GM23338 (cell line): ENCODE data around the gene NIT2. TPM values are rescaled to one million over a fixed set of nuclear protein-coding genes. Genes with fewer than 3 reads are reported as not detected.

Experiments used
- ATAC-seq: fragments of 200-7000 bp; cut with Tn5 transposase; 3 replicates; pipeline ENCODE4 v1.9.1; 2020
- DNase-seq: peaks from one replicate; pipeline ENCODE4 v3.0.0-alpha.2; 2015; ENCODE audit warnings: low spot score
- H2AFZ ChIP-seq: fragments of 200-600 bp; sonication (generic); 2 replicates; pipeline ENCODE4 v1.8.0; 2016; ENCODE audit warnings: antibody characterized with exemption, mild to moderate bottlenecking, moderate library complexity
- H3F3A ChIP-seq: fragments of 200-600 bp; sonication (generic); replicated peaks from 2 replicates; pipeline ENCODE4 v1.8.0; 2017; ENCODE audit warnings: antibody characterized with exemption, mixed run types, low read depth
- H3K27ac ChIP-seq: fragments of 200-600 bp; sonication (generic); 2 replicates; pipeline ENCODE4 v1.6.1; 2016; ENCODE audit warnings: low read depth
- H3K27me3 ChIP-seq: fragments of 200-600 bp; sonication (generic); 2 replicates; pipeline ENCODE4 v1.8.0; 2016; ENCODE audit warnings: mild to moderate bottlenecking, mixed run types, moderate library complexity; ENCODE audit not compliant: insufficient read depth
- H3K36me3 ChIP-seq: fragments of 200-600 bp; sonication (generic); 2 replicates; pipeline ENCODE4 v1.8.0; 2016; ENCODE audit warnings: mild to moderate bottlenecking; ENCODE audit not compliant: insufficient read depth
- H3K4me1 ChIP-seq: fragments of 200-600 bp; sonication (generic); 2 replicates; pipeline ENCODE4 v1.8.0; 2016; ENCODE audit warnings: mild to moderate bottlenecking, moderate library complexity; ENCODE audit not compliant: insufficient read depth
- H3K4me2 ChIP-seq: fragments of 200-600 bp; sonication (generic); 2 replicates; pipeline ENCODE4 v1.7.1; 2017; ENCODE audit warnings: mixed run types
- H3K4me3 ChIP-seq: fragments of 200-600 bp; sonication (generic); 2 replicates; pipeline ENCODE4 v1.6.1; 2016; ENCODE audit warnings: mixed run types
- H3K79me2 ChIP-seq: fragments of 200-600 bp; sonication (generic); replicated peaks from 2 replicates; pipeline ENCODE4 v1.8.0; 2017; ENCODE audit warnings: mild to moderate bottlenecking; ENCODE audit not compliant: insufficient read depth
- H3K9me2 ChIP-seq: fragments of 200-600 bp; sonication (generic); 2 replicates; pipeline ENCODE4 v1.8.0; 2017; ENCODE audit not compliant: insufficient read depth
- H4K20me1 ChIP-seq: fragments of 200-600 bp; sonication (generic); replicated peaks from 2 replicates; pipeline ENCODE4 v1.8.0; 2017; ENCODE audit warnings: mild to moderate bottlenecking; ENCODE audit not compliant: insufficient read depth
- H3K27ac Mint-ChIP-seq: 2 replicates; pipeline ENCODE4 v1.8.0; 2020; ENCODE audit warnings: inconsistent platforms, mild to moderate bottlenecking, moderate library complexity, mixed read lengths
- H3K27me3 Mint-ChIP-seq: 3 replicates; pipeline ENCODE4 v1.8.0; 2022; ENCODE audit warnings: low read depth, mild to moderate bottlenecking, moderate library complexity, mixed read lengths, inconsistent platforms; ENCODE audit not compliant: insufficient read depth, poor library complexity
- H3K36me3 Mint-ChIP-seq: 3 replicates; pipeline ENCODE4 v1.8.0; 2021; ENCODE audit warnings: low read depth, mild to moderate bottlenecking, inconsistent platforms, moderate library complexity, mixed read lengths
- H3K4me1 Mint-ChIP-seq: 3 replicates; pipeline ENCODE4 v1.8.0; 2020; ENCODE audit warnings: mild to moderate bottlenecking, inconsistent platforms, mixed read lengths
- H3K4me3 Mint-ChIP-seq: 3 replicates; pipeline ENCODE4 v1.8.0; 2021; ENCODE audit warnings: moderate library complexity, mild to moderate bottlenecking, inconsistent platforms, mixed read lengths
- H3K9me3 Mint-ChIP-seq: 3 replicates; pipeline ENCODE4 v1.8.0; 2020; ENCODE audit warnings: moderate library complexity, mild to moderate bottlenecking, inconsistent platforms, mixed read lengths
- CTCF ChIP-seq, 2 experiments: fragments of 200-600 bp in 1 of 2; sonication (generic) in 1 of 2; conservative IDR thresholded peaks; 2 replicates each; pipeline versions ENCODE4 v1.5.1 to v1.6.1; 2016 to 2017; ENCODE audit warnings: antibody characterized with exemption in 2 of 2, low read depth in 2 of 2, mild to moderate bottlenecking in 2 of 2, moderate library complexity in 1 of 2
- ETS1 ChIP-seq: IDR thresholded peaks from 2 replicates; pipeline ENCODE4 v1.6.1; 2016; ENCODE audit warnings: antibody characterized with exemption
- EZH2 ChIP-seq: fragments of 200-600 bp; sonication (generic); IDR thresholded peaks from one replicate; pipeline ENCODE4 v1.8.0; 2017; ENCODE audit warnings: antibody characterized with exemption, mild to moderate bottlenecking, low read depth; ENCODE audit not compliant: unreplicated experiment
- POLR2AphosphoS5 ChIP-seq: IDR thresholded peaks from 2 replicates; pipeline ENCODE4 v1.6.1; 2016; ENCODE audit warnings: antibody characterized with exemption, low read depth
- STAT1 ChIP-seq: IDR thresholded peaks from one replicate; pipeline ENCODE4 v1.6.1; 2016; ENCODE audit warnings: antibody characterized with exemption; ENCODE audit not compliant: unreplicated experiment
- ZNF114 ChIP-seq: fragments of 250-450 bp; sonication (Bioruptor Pico); IDR thresholded peaks from 2 replicates; pipeline ENCODE4 v1.5.0; 2020; ENCODE audit warnings: mild to moderate bottlenecking, moderate library complexity
- polyA plus RNA-seq: library from polyadenylated mRNA; unstranded; fragments of >200 nt; fragmentation: Nextera tagmentation; extraction: Ambion mirVana; gene quantifications from 2 replicates; pipeline ENCODE4 v1.2.1, GENCODE V29; 2016
- total RNA-seq: library from RNA; depleted of rRNA; stranded (reverse); fragments of >200 nt; shearing (Covaris generic); gene quantifications from 2 replicates; pipeline ENCODE4 v1.2.3, GENCODE V29; 2014

The NIT2 gene
- total and polyA plus RNA-seq, 2 experiments from 2014 or later, result 19.2 to 53.7 TPM

- no peak for TF ChIP-seq ZNF114
Measured at GRCh38 chr3:100334488-100335351, at the start of gene NIT2 (continued).

- no peaks in the 10 kb centered on the region for H3K4me1 ChIP-seq
- H3F3A ChIP-seq, result no peaks in the 10 kb centered on the region
- H3K27ac ChIP-seq, result no peak overlapping the region
- TF ChIP-seq ETS1 (no peak), CTCF (conservative IDR thresholded peaks at IDR 0.05; ENCODE audit: low read depth in 2 of 2) (no peak), EZH2 (no peak)
- H2AFZ ChIP-seq, result no peak overlapping the region
- H3K4me3 ChIP-seq, result no peak overlapping the region
- no peaks in the 10 kb centered on the region; the same call in 1 of the 2 replicates for H3K79me2 ChIP-seq
- peaks cover 4% of the 10 kb centered on the region; the same call in 1 of the 2 replicates for H3K36me3 ChIP-seq
- no peaks in the 10 kb centered on the region for H3K9me2 ChIP-seq
- no peaks in the 10 kb centered on the region for H3K27me3 ChIP-seq
- ATAC-seq (no peak), DNase-seq (no peak)
- Mint-ChIP-seq H3K27me3 (peaks cover 2% of the 10 kb centered on the region), H3K4me3 (no peak overlapping the region), H3K4me1 (no peaks in the 10 kb centered on the region), H3K27ac (no peak overlapping the region), H3K36me3 (peaks cover 11% of the 10 kb centered on the region; the same call in 2 of the 3 replicates), H3K9me3 (no peaks in the 10 kb centered on the region)
- no peak overlapping the region for H3K4me2 ChIP-seq
- no peaks in the 10 kb centered on the region for H4K20me1 ChIP-seq
Measured at GRCh38 chr3:100288288-100288894, 46.2 kb upstream of the NIT2 start.

- Histone ChIP-seq H3K79me2 (no peaks in the 10 kb centered on the region; the same call in 1 of the 2 replicates), H3K4me1 (no peaks in the 10 kb centered on the region), H3K4me2 (no peak overlapping the region), H3K27ac (no peak overlapping the region), H2AFZ (no peak overlapping the region), H4K20me1 (no peaks in the 10 kb centered on the region), H3K4me3 (no peak overlapping the region), H3F3A (no peaks in the 10 kb centered on the region), H3K9me2 (no peaks in the 10 kb centered on the region), H3K36me3 (peaks cover 4% of the 10 kb centered on the region; the same call in 1 of the 2 replicates), H3K27me3 (no peaks in the 10 kb centered on the region)
- no peak overlapping the region for H3K4me3 Mint-ChIP-seq
- peaks cover 11% of the 10 kb centered on the region; the same call in 2 of the 3 replicates for H3K36me3 Mint-ChIP-seq
- H3K9me3 Mint-ChIP-seq, result no peaks in the 10 kb centered on the region
- no peak for ATAC-seq
- no peaks in the 10 kb centered on the region for H3K4me1 Mint-ChIP-seq
- H3K27ac Mint-ChIP-seq, result no peak overlapping the region
- DNase-seq, result no peak
- TF ChIP-seq EZH2 (no peak), STAT1 (no peak), POLR2AphosphoS5 (no peak), ZNF114 (no peak)
- H3K27me3 Mint-ChIP-seq, result peaks cover 2% of the 10 kb centered on the region
Measured at GRCh38 chr3:100289339-100289738, 45.2 kb upstream of the NIT2 start.
